Measurements from ENCODE around the gene ARHGAP26.

ARHGAP26 gene

GRCh38 chr5:142769793-142770649 is at the start of gene ARHGAP26:
ARHGAP26 (plus strand) TSS chr5:142770377; CDS start chr5:142770762, 385 bp downstream.
- peak; percentile 80 for TF ChIP-seq POLR2A (IDR thresholded peaks at IDR 0.05; ENCODE audit: low read depth, low read length)
- DNase-seq (ENCODE audit: insufficient read length, low spot score) (peak; percentile 90), FAIRE-seq (no peak)

DNA sequence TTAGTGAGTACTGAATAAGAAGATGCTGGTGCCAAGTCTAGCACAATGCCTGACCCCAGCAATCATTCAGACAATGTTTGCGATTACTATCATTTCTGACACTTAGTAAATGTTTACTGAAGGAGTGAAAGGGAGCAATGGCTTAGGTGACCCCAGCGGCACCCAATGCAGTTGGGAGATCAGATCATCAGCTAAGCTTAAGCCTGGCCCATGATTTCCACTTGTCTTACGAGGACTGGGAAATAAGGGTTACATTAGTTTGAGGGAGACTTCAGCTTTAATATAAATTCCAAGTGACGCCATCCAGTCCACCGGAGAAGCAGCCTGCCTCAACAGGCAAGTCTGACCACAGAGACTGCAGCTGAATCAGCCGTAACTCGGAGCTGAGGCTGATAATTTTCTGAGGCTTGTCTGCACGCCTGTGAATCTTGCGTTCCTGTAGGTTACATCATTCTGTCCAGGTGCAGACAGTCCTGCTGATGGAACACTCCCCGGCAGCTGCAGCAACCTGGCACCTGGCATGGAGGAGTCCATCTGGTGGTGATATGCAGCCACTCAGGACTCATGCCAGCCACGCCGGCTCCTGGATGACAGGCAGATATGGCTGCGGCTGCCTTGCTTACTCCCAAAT is 49.4 kb upstream of the ARHGAP26 start:
- DNase-seq (ENCODE audit: insufficient read length, low spot score) = no peak
- FAIRE-seq = no peak
- no peak for TF ChIP-seq POLR2A (IDR thresholded peaks at IDR 0.05; ENCODE audit: low read depth, low read length)

GRCh38 chr5:142722146-142722545 is 48.0 kb upstream of the ARHGAP26 start:
- no peak for FAIRE-seq
- no peak for DNase-seq (ENCODE audit: insufficient read length, low spot score)
- no peak for TF ChIP-seq POLR2A (IDR thresholded peaks at IDR 0.05; ENCODE audit: low read depth, low read length)

GRCh38 chr5:142722896-142723295 is 47.3 kb upstream of the ARHGAP26 start:
- DNase-seq (ENCODE audit: insufficient read length, low spot score) (no peak), FAIRE-seq (no peak)
- TF ChIP-seq POLR2A (IDR thresholded peaks at IDR 0.05; ENCODE audit: low read depth, low read length) = no peak

- FAIRE-seq (no peak), DNase-seq (ENCODE audit: insufficient read length, low spot score) (no peak)
- no peak for TF ChIP-seq POLR2A (IDR thresholded peaks at IDR 0.05; ENCODE audit: low read depth, low read length)
These were observed 45.4 kb upstream of the ARHGAP26 start for GRCh38 chr5:142724821-142725220.

GRCh38 chr5:142725231-142726187 is 44.7 kb upstream of the ARHGAP26 start:
- TF ChIP-seq POLR2A (IDR thresholded peaks at IDR 0.05; ENCODE audit: low read depth, low read length) = no peak
- FAIRE-seq (no peak), DNase-seq (ENCODE audit: insufficient read length, low spot score) (no peak)

DNA sequence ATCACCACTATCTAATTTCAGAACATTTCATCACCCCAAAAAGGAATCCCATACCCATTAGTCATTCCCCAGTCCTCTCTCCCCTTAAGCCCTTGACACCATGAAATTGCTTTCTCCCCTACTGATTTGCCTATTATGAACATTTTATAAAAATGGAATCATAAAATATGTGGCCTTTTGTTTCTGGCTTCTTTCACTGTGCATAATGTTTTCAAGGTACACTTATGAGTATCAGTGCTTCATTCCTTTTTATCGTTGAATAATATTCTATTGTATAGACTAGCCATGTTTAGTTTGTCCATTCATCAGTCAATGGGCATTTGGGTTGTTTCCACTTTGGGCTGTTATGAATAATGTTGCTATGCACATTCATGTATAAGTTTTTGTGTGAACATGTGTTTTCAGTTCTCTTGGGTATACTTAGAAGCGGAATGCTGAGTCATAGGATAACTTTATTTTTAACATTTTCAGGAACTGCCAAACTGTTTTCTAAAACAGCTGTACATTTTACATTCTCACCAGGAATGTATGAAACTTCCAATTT is 43.9 kb upstream of the ARHGAP26 start:
- no peak for TF ChIP-seq POLR2A (IDR thresholded peaks at IDR 0.05; ENCODE audit: low read depth, low read length)
- FAIRE-seq (no peak), DNase-seq (ENCODE audit: insufficient read length, low spot score) (peak; percentile 11)

- FAIRE-seq (no peak), DNase-seq (ENCODE audit: insufficient read length, low spot score) (no peak)
- no peak for TF ChIP-seq POLR2A (IDR thresholded peaks at IDR 0.05; ENCODE audit: low read depth, low read length)
These were observed 42.5 kb upstream of the ARHGAP26 start for GRCh38 chr5:142727735-142728047.

GRCh38 chr5:142735323-142736246 is 34.6 kb upstream of the ARHGAP26 start:
- DNase-seq (ENCODE audit: insufficient read length, low spot score) = no peak
- TF ChIP-seq POLR2A (IDR thresholded peaks at IDR 0.05; ENCODE audit: low read depth, low read length) = no peak
- no peak for FAIRE-seq

DNA sequence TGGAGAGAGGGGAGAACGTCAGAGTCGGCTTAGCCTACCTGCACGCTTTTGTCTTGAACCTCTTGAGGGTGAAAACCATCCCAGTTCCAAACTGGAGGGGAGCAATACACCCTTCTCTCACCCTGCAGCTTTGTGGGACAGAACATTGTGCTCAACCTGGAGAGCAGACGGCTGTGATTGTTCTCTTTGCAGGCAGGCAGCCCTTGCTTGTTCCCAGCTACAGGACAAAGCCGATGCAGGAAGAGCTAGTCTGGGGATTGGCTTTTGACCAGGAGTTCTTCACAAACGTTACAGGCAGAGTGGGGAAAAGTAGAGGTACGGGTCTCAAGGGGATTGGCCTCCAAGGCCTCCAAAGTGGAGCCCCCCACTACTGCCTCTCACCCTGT is 33.9 kb upstream of the ARHGAP26 start:
- DNase-seq (ENCODE audit: insufficient read length, low spot score) = no peak
- no peak for FAIRE-seq
- no peak for TF ChIP-seq POLR2A (IDR thresholded peaks at IDR 0.05; ENCODE audit: low read depth, low read length)

- FAIRE-seq = no peak
These were observed 33.0 kb upstream of the ARHGAP26 start for GRCh38 chr5:142737179-142737578.

DNA sequence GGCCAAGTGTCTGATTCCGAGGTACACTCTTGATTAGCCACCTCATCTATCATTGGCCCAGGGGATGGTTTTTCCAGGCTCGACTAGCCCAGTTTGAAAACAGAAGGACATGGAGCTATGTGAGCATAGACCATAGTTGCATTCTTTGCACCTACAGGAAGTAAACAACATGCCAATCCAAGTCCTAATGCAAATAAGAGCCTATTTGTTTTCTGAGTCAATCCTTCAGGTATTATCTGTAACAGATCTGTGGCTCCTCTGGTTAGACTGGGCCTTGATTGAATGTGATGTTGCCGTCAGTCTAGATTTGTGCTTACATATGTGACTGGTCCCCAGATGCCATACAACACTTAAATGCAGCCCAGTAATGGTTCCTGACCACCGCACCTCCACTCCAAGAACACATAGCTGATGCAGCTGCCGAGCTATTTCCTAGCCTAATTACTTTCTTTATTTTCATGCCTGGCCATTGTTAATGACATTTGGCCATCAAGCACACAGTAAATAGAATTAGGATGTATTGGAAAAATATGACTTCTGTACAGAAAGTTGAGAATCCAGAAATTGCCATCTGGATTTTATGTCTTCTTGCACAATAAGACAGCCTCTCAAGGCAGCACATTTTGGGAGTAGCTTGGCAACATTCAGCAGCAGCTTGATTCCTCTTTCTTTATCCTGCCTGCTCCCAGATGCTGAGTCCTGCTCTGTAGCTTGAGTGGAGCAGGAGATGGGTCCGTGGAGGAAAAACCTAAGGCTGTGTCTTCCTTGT is 29.5 kb upstream of the ARHGAP26 start:
- DNase-seq (ENCODE audit: insufficient read length, low spot score) (no peak), FAIRE-seq (no peak)
- TF ChIP-seq POLR2A (IDR thresholded peaks at IDR 0.05; ENCODE audit: low read depth, low read length) = no peak

More at GRCh38 chr5:142737179-142737578, 33.0 kb upstream of the ARHGAP26 start:
- no peak for DNase-seq (ENCODE audit: insufficient read length, low spot score)
- TF ChIP-seq POLR2A (IDR thresholded peaks at IDR 0.05; ENCODE audit: low read depth, low read length) = no peak
